ENCODE measurements around the gene ALDH1L2.
A peak's percentile ranks its signal among the peaks of the same experiment; 100 is the strongest.
"Not testable (repeated sequence)": the region's sequence is repeated elsewhere in the genome, so short reads cannot be mapped to it uniquely, and the experiment has no call there.

ALDH1L2 gene

GRCh38 chr12:105100998-105101397 is 16.7 kb upstream of the ALDH1L2 start:
- Histone ChIP-seq H3K4me3 (ENCODE audit: low read depth, low read length) (no peak overlapping the region), H3K27me3 (ENCODE audit: control insufficient read depth, insufficient read depth, low read length) (no peaks in the 10 kb centered on the region), H3K9ac (ENCODE audit: low read depth, low read length) (no peak overlapping the region)

GRCh38 chr12:105100207-105100985 is 16.1 kb upstream of the ALDH1L2 start:
- Histone ChIP-seq H3K4me3 (ENCODE audit: low read depth, low read length) (no peak overlapping the region), H3K9ac (ENCODE audit: low read depth, low read length) (no peak overlapping the region), H3K9me3 (ENCODE audit: control insufficient read depth, insufficient read depth, low read length) (peaks cover under 1% of the 10 kb centered on the region), H3K4me1 (ENCODE audit: control insufficient read depth, insufficient read depth, low read length) (no peaks in the 10 kb centered on the region), H3K36me3 (ENCODE audit: control insufficient read depth, insufficient read depth, low read length) (no peaks in the 10 kb centered on the region), H3K27me3 (ENCODE audit: control insufficient read depth, insufficient read depth, low read length) (no peaks in the 10 kb centered on the region)

More at GRCh38 chr12:105100998-105101397, 16.7 kb upstream of the ALDH1L2 start:
- no peaks in the 10 kb centered on the region for H3K36me3 ChIP-seq (ENCODE audit: control insufficient read depth, insufficient read depth, low read length)
- H3K9me3 ChIP-seq (ENCODE audit: control insufficient read depth, insufficient read depth, low read length) = no peaks in the 10 kb centered on the region
- no peaks in the 10 kb centered on the region for H3K4me1 ChIP-seq (ENCODE audit: control insufficient read depth, insufficient read depth, low read length)

- H3K36me3 ChIP-seq (ENCODE audit: control insufficient read depth, insufficient read depth, low read length) = no peaks in the 10 kb centered on the region
- no peak overlapping the region for H3K9ac ChIP-seq (ENCODE audit: low read depth, low read length)
- peaks cover 3% of the 10 kb centered on the region for H3K9me3 ChIP-seq (ENCODE audit: control insufficient read depth, insufficient read depth, low read length)
- no peaks in the 10 kb centered on the region for H3K27me3 ChIP-seq (ENCODE audit: control insufficient read depth, insufficient read depth, low read length)
- H3K4me3 ChIP-seq (ENCODE audit: low read depth, low read length) = no peak overlapping the region
- H3K4me1 ChIP-seq (ENCODE audit: control insufficient read depth, insufficient read depth, low read length) = no peaks in the 10 kb centered on the region
Measured at GRCh38 chr12:105099356-105099755, 15.1 kb upstream of the ALDH1L2 start.

GRCh38 chr12:105095338-105095737 is 11.1 kb upstream of the ALDH1L2 start:
- H3K9ac ChIP-seq (ENCODE audit: low read depth, low read length); H3K36me3 ChIP-seq (ENCODE audit: control insufficient read depth, insufficient read depth, low read length); H3K27me3 ChIP-seq (ENCODE audit: control insufficient read depth, insufficient read depth, low read length); H3K4me3 ChIP-seq (ENCODE audit: low read depth, low read length); H3K9me3 ChIP-seq (ENCODE audit: control insufficient read depth, insufficient read depth, low read length): not testable (repeated sequence)
- H3K4me1 ChIP-seq (ENCODE audit: control insufficient read depth, insufficient read depth, low read length) = peaks cover 16% of the 10 kb centered on the region

- peak overlapping the region; percentile 31 for H3K4me3 ChIP-seq (ENCODE audit: low read depth, low read length)
- H3K4me1 ChIP-seq (ENCODE audit: control insufficient read depth, insufficient read depth, low read length) = peaks cover 22% of the 10 kb centered on the region
- H3K27me3 ChIP-seq (ENCODE audit: control insufficient read depth, insufficient read depth, low read length) = no peaks in the 10 kb centered on the region
- peak overlapping the region; percentile 39 for H3K9ac ChIP-seq (ENCODE audit: low read depth, low read length)
- peaks cover 3% of the 10 kb centered on the region for H3K9me3 ChIP-seq (ENCODE audit: control insufficient read depth, insufficient read depth, low read length)
- no peaks in the 10 kb centered on the region for H3K36me3 ChIP-seq (ENCODE audit: control insufficient read depth, insufficient read depth, low read length)
Measured at GRCh38 chr12:105092336-105092735, 8.1 kb upstream of the ALDH1L2 start.

- Histone ChIP-seq H3K9me3 (ENCODE audit: control insufficient read depth, insufficient read depth, low read length) (peaks cover 3% of the 10 kb centered on the region), H3K4me3 (ENCODE audit: low read depth, low read length) (peak overlapping the region; percentile 31), H3K4me1 (ENCODE audit: control insufficient read depth, insufficient read depth, low read length) (peaks cover 22% of the 10 kb centered on the region), H3K36me3 (ENCODE audit: control insufficient read depth, insufficient read depth, low read length) (no peaks in the 10 kb centered on the region), H3K27me3 (ENCODE audit: control insufficient read depth, insufficient read depth, low read length) (no peaks in the 10 kb centered on the region), H3K9ac (ENCODE audit: low read depth, low read length) (peak overlapping the region; percentile 10)
Measured at GRCh38 chr12:105091476-105092206, 7.4 kb upstream of the ALDH1L2 start.

GRCh38 chr12:105090361-105090760 is 6.1 kb upstream of the ALDH1L2 start:
- no peak overlapping the region for H3K4me3 ChIP-seq (ENCODE audit: low read depth, low read length)
- no peak overlapping the region for H3K9ac ChIP-seq (ENCODE audit: low read depth, low read length)
- peaks cover 3% of the 10 kb centered on the region for H3K9me3 ChIP-seq (ENCODE audit: control insufficient read depth, insufficient read depth, low read length)
- no peaks in the 10 kb centered on the region for H3K27me3 ChIP-seq (ENCODE audit: control insufficient read depth, insufficient read depth, low read length)
- H3K36me3 ChIP-seq (ENCODE audit: control insufficient read depth, insufficient read depth, low read length) = no peaks in the 10 kb centered on the region
- peaks cover 22% of the 10 kb centered on the region for H3K4me1 ChIP-seq (ENCODE audit: control insufficient read depth, insufficient read depth, low read length)

- H3K4me3 ChIP-seq (ENCODE audit: low read depth, low read length) = no peak overlapping the region
- H3K9me3 ChIP-seq (ENCODE audit: control insufficient read depth, insufficient read depth, low read length) = no peaks in the 10 kb centered on the region
- no peak overlapping the region for H3K9ac ChIP-seq (ENCODE audit: low read depth, low read length)
- no peaks in the 10 kb centered on the region for H3K36me3 ChIP-seq (ENCODE audit: control insufficient read depth, insufficient read depth, low read length)
- H3K4me1 ChIP-seq (ENCODE audit: control insufficient read depth, insufficient read depth, low read length) = peaks cover 22% of the 10 kb centered on the region
- H3K27me3 ChIP-seq (ENCODE audit: control insufficient read depth, insufficient read depth, low read length) = no peaks in the 10 kb centered on the region
Measured at GRCh38 chr12:105089817-105090216, 5.6 kb upstream of the ALDH1L2 start.

- Histone ChIP-seq H3K9ac (ENCODE audit: low read depth, low read length) (no peak overlapping the region), H3K4me1 (ENCODE audit: control insufficient read depth, insufficient read depth, low read length) (peaks cover 12% of the 10 kb centered on the region), H3K27me3 (ENCODE audit: control insufficient read depth, insufficient read depth, low read length) (peaks cover 9% of the 10 kb centered on the region), H3K9me3 (ENCODE audit: control insufficient read depth, insufficient read depth, low read length) (no peaks in the 10 kb centered on the region), H3K36me3 (ENCODE audit: control insufficient read depth, insufficient read depth, low read length) (no peaks in the 10 kb centered on the region), H3K4me3 (ENCODE audit: low read depth, low read length) (no peak overlapping the region)
Measured at GRCh38 chr12:105085501-105085900, 1.2 kb upstream of the ALDH1L2 start.

GRCh38 chr12:105083551-105084105 is 630 bp downstream of the ALDH1L2 start:
- no peaks in the 10 kb centered on the region for H3K9me3 ChIP-seq (ENCODE audit: control insufficient read depth, insufficient read depth, low read length)
- H3K4me3 ChIP-seq (ENCODE audit: low read depth, low read length) = peak overlapping the region; percentile 84
- H3K4me1 ChIP-seq (ENCODE audit: control insufficient read depth, insufficient read depth, low read length) = peaks cover 6% of the 10 kb centered on the region
- H3K36me3 ChIP-seq (ENCODE audit: control insufficient read depth, insufficient read depth, low read length) = no peaks in the 10 kb centered on the region
- H3K27me3 ChIP-seq (ENCODE audit: control insufficient read depth, insufficient read depth, low read length) = peaks cover 9% of the 10 kb centered on the region
- H3K9ac ChIP-seq (ENCODE audit: low read depth, low read length) = peak overlapping the region; percentile 62

- H3K4me1 ChIP-seq (ENCODE audit: control insufficient read depth, insufficient read depth, low read length) = peaks cover 6% of the 10 kb centered on the region
- no peak overlapping the region for H3K9ac ChIP-seq (ENCODE audit: low read depth, low read length)
- no peaks in the 10 kb centered on the region for H3K9me3 ChIP-seq (ENCODE audit: control insufficient read depth, insufficient read depth, low read length)
- H3K4me3 ChIP-seq (ENCODE audit: low read depth, low read length) = peak overlapping the region; percentile 84
- H3K27me3 ChIP-seq (ENCODE audit: control insufficient read depth, insufficient read depth, low read length) = peaks cover 9% of the 10 kb centered on the region
- H3K36me3 ChIP-seq (ENCODE audit: control insufficient read depth, insufficient read depth, low read length) = no peaks in the 10 kb centered on the region
Measured at GRCh38 chr12:105083031-105083430, 1.2 kb downstream of the ALDH1L2 start.

Measured in iPS-15b (cell line).